Transverse colon (tissue), 4 donors: ENCODE results near the gene RNF114. TPM values are rescaled to one million over a fixed set of nuclear protein-coding genes. Genes with fewer than 3 reads are reported as not detected.

Source experiments
- DNase-seq: peaks from one replicate; pipeline ENCODE4 v3.0.0-alpha.2; 2019
- H3K27ac ChIP-seq, 4 donors: fragments of 200-600 bp; sonication (generic); 2 replicates each; pipeline ENCODE4 v1.5.1; 2016 to 2018; ENCODE audit warnings: inconsistent platforms in 4 of 4
- H3K27me3 ChIP-seq: fragments of 200-600 bp; sonication (generic); 2 replicates; pipeline ENCODE4 v1.5.1; 2017; ENCODE audit warnings: inconsistent platforms
- H3K36me3 ChIP-seq, 4 donors: fragments of 200-600 bp; sonication (generic); 2 replicates each; pipeline ENCODE4 v1.5.1; 2017 to 2019; ENCODE audit warnings: inconsistent platforms in 4 of 4
- H3K4me1 ChIP-seq, 4 donors: fragments of 200-600 bp; sonication (generic); 2 replicates each; pipeline ENCODE4 v1.5.1; 2017 to 2020; ENCODE audit warnings: inconsistent platforms in 4 of 4
- H3K4me3 ChIP-seq, 4 donors: fragments of 200-600 bp; sonication (generic); 1 replicate in 1 of 4; 2 replicates in 3 of 4; pipeline versions ENCODE4 v1.5.1 to v1.6.1; 2017 to 2019; ENCODE audit warnings: inconsistent platforms in 4 of 4
- H3K9me3 ChIP-seq, 2 donors: fragments of 200-600 bp; sonication (generic); 2 replicates each; pipeline ENCODE4 v1.5.1; 2017 to 2019; ENCODE audit warnings: inconsistent platforms in 2 of 2
- CTCF ChIP-seq, 5 experiments: fragments of 200-600 bp in 3 of 5; fragments of 450-650 bp in 2 of 5; sonication (generic) in 3 of 5; IDR thresholded peaks; 1 replicate in 2 of 5; 2 replicates in 3 of 5; pipeline ENCODE4 v1.5.1; 2016 to 2017; ENCODE audit warnings: antibody characterized with exemption in 5 of 5, inconsistent platforms in 3 of 5, mild to moderate bottlenecking in 2 of 5, moderate library complexity in 1 of 5
- EP300 ChIP-seq: sonication (generic); formaldehyde crosslinking; IDR thresholded peaks from one replicate; pipeline ENCODE4 v1.6.1; 2017; ENCODE audit warnings: antibody characterized with exemption, low read depth
- POLR2A ChIP-seq: fragments of 450-650 bp; IDR thresholded peaks from one replicate; pipeline ENCODE4 v1.6.1; 2016; ENCODE audit warnings: antibody characterized with exemption, mild to moderate bottlenecking, moderate library complexity
- POLR2AphosphoS5 ChIP-seq, 3 donors: sonication (generic); formaldehyde crosslinking; IDR thresholded peaks; one replicate each; pipeline ENCODE4 v1.6.1; 2016; ENCODE audit warnings: antibody characterized with exemption in 3 of 3
- WGBS, 2 donors: methylation state at CpG; one replicate each; pipeline ENCODE4 v1.1.5; 2018; ENCODE audit warnings: low coverage in 1 of 2; 5-methylcytosine and 5-hydroxymethylcytosine counted together
- in situ Hi-C, 4 donors: fragments of 200-750 bp; cut with MboI; loops; one replicate each; pipeline versions ENCODE4 v1.15.0 to v1.15.1; 2017; ENCODE audit warnings: low sequenced_read_pairs in 3 of 4, low pct_ligation_motif_present in 1 of 4, low pct_unique_long_range_greater_than_20kb in 1 of 4
- intact Hi-C: fragments of 100-400 bp; cut with DNase I; formaldehyde crosslinking; loops from one replicate; pipeline ENCODE4 v1.15.1; 2023; ENCODE audit warnings: low total_unique reads
- total RNA-seq, 4 donors: library from RNA; depleted of rRNA; stranded (reverse); fragments of >200 nt; gene quantifications; one replicate each; pipeline ENCODE4 v1.1.0, GENCODE V29; 2016

RNF114 gene
- total RNA-seq, 4 donors from 2014 or later: 108 to 271 (median 217) TPM

DNA sequence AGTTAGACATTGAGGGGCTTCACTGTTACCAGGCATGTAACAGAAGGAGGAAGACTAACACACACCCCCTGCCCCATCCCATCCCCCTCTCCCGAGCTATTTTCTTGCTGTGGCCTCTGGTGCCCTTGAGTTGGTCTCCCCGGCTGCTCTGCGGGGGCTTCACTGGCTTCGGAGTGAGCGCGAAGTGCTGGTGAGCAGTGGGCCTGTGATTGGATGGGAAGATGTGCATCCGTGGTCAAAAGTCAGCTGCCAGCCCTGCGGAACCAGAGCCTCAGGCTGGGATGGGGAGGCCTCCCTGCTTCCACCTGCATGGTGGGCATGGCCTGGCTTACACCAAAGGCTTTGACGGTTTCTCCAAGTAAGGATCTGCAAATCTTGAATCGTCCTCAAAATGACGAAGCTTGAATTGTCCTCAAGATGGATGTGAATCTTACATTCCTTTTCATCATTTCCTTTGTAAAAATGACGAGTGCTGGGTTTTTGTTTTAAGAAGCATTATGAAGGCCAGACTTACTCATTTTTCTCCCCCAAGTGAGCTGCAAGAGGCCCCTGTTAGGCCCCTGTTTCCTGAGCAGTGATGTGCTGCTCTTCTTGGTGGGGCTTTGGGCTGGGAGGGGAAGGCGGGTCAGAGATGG lies 44.6 kb upstream of the RNF114 start:
- DNase-seq: no peak
- TF ChIP-seq POLR2A (no peak), POLR2AphosphoS5 (IDR thresholded peaks at IDR 0.05) (no peak), CTCF (IDR thresholded peaks at IDR 0.05) (no peak)
- H3K27ac ChIP-seq: no peak overlapping the region
- H3K27me3 ChIP-seq: no peaks in the 10 kb centered on the region
- H3K36me3 ChIP-seq: no peaks in the 10 kb centered on the region
- WGBS, 2 donors: 89 to 91% methylated on average over 4 to 13 of the region's 13 CpGs
- no peak overlapping the region for H3K4me3 ChIP-seq
- intact Hi-C loops: no loop called here
- in situ Hi-C loops: no loop called here
- peaks cover 0 to 40% (median 16%) of the 10 kb centered on the region in 4 donors for H3K4me1 ChIP-seq
- H3K9me3 ChIP-seq: no peaks in the 10 kb centered on the region

GRCh38 chr20:49892260-49892659 lies 43.9 kb upstream of the RNF114 start:
- no peak for TF ChIP-seq POLR2AphosphoS5 (IDR thresholded peaks at IDR 0.05)
- no peak for TF ChIP-seq EP300
- no peak for TF ChIP-seq CTCF (IDR thresholded peaks at IDR 0.05)
- TF ChIP-seq POLR2A: no peak
- no peak overlapping the region for H3K4me3 ChIP-seq
- in situ Hi-C loops: no loop called here
- H3K4me1 ChIP-seq: peaks cover 0 to 40% (median 16%) of the 10 kb centered on the region in 4 donors
- no peaks in the 10 kb centered on the region for H3K36me3 ChIP-seq
- DNase-seq: no peak
- intact Hi-C loops: no loop called here
- no peaks in the 10 kb centered on the region for H3K27me3 ChIP-seq
- H3K9me3 ChIP-seq: no peaks in the 10 kb centered on the region
- H3K27ac ChIP-seq: no peak overlapping the region
- 84% methylated on average over 6 of the region's 9 CpGs; no CpG with 5 or more reads in 1 of the 2 donors for WGBS, 2 donors

DNA sequence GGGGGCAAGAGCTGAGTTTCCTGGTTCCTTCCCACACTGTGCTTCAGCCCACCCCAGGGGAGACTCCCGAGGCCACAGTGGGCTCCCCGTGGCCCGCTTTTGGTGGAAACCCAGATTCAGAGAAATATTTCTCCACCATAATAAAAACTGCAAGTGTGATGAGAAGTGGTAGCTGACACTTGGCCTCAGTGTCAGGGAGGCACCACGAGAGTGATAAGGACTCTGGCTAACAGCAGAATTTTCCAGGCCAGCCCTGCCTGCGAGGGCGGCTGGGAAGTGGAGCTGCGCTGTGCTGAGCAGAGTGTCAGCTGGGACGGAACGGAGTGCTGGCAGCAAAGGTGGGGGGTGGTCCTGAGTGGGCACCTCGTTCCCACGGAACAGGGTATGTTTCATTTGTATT lies 43.4 kb upstream of the RNF114 start:
- intact Hi-C loops: no loop called here
- in situ Hi-C loops: no loop called here
- peaks cover 0 to 37% (median 16%) of the 10 kb centered on the region in 4 donors for H3K4me1 ChIP-seq
- DNase-seq: no peak
- H3K27ac ChIP-seq: no peak overlapping the region
- H3K9me3 ChIP-seq: no peaks in the 10 kb centered on the region
- TF ChIP-seq POLR2A (no peak), CTCF (IDR thresholded peaks at IDR 0.05) (no peak), EP300 (no peak), POLR2AphosphoS5 (IDR thresholded peaks at IDR 0.05) (no peak)
- H3K36me3 ChIP-seq: no peaks in the 10 kb centered on the region
- 44 to 80% methylated on average over 3 to 11 of the region's 11 CpGs for WGBS, 2 donors
- no peak overlapping the region for H3K4me3 ChIP-seq
- no peaks in the 10 kb centered on the region for H3K27me3 ChIP-seq

GRCh38 chr20:49893242-49894072 lies 42.7 kb upstream of the RNF114 start:
- intact Hi-C loops: no loop called here
- in situ Hi-C loops: no loop called here

More at GRCh38 chr20:49893242-49894072, 42.7 kb upstream of the RNF114 start:
- 65% methylated on average over 12 of the region's 12 CpGs; no CpG with 5 or more reads in 1 of the 2 donors for WGBS, 2 donors
- DNase-seq: no peak
- Histone ChIP-seq H3K27me3 (no peaks in the 10 kb centered on the region), H3K27ac (peak overlapping the region in 1 of 4 donors; percentile 11), H3K9me3 (no peaks in the 10 kb centered on the region), H3K36me3 (no peaks in the 10 kb centered on the region), H3K4me1 (peaks cover 0 to 32% (median 16%) of the 10 kb centered on the region in 4 donors), H3K4me3 (no peak overlapping the region)
- TF ChIP-seq CTCF (IDR thresholded peaks at IDR 0.05) (no peak), POLR2A (no peak), POLR2AphosphoS5 (IDR thresholded peaks at IDR 0.05) (no peak), EP300 (no peak)
